GM23338 (cell line): ENCODE results near the gene SEMA4F. TPM values are rescaled to one million over a fixed set of nuclear protein-coding genes. Genes with fewer than 3 reads are reported as not detected.

Experiments used
- ATAC-seq: fragments of 200-7000 bp; cut with Tn5 transposase; 3 replicates; pipeline ENCODE4 v1.9.1; 2020
- DNase-seq: peaks from one replicate; pipeline ENCODE4 v3.0.0-alpha.2; 2015; ENCODE audit warnings: low spot score
- H2AFZ ChIP-seq: fragments of 200-600 bp; sonication (generic); 2 replicates; pipeline ENCODE4 v1.8.0; 2016; ENCODE audit warnings: antibody characterized with exemption, mild to moderate bottlenecking, moderate library complexity
- H3F3A ChIP-seq: fragments of 200-600 bp; sonication (generic); replicated peaks from 2 replicates; pipeline ENCODE4 v1.8.0; 2017; ENCODE audit warnings: antibody characterized with exemption, mixed run types, low read depth
- H3K27ac ChIP-seq: fragments of 200-600 bp; sonication (generic); 2 replicates; pipeline ENCODE4 v1.6.1; 2016; ENCODE audit warnings: low read depth
- H3K27me3 ChIP-seq: fragments of 200-600 bp; sonication (generic); 2 replicates; pipeline ENCODE4 v1.8.0; 2016; ENCODE audit warnings: mild to moderate bottlenecking, mixed run types, moderate library complexity; ENCODE audit not compliant: insufficient read depth
- H3K36me3 ChIP-seq: fragments of 200-600 bp; sonication (generic); 2 replicates; pipeline ENCODE4 v1.8.0; 2016; ENCODE audit warnings: mild to moderate bottlenecking; ENCODE audit not compliant: insufficient read depth
- H3K4me1 ChIP-seq: fragments of 200-600 bp; sonication (generic); 2 replicates; pipeline ENCODE4 v1.8.0; 2016; ENCODE audit warnings: mild to moderate bottlenecking, moderate library complexity; ENCODE audit not compliant: insufficient read depth
- H3K4me2 ChIP-seq: fragments of 200-600 bp; sonication (generic); 2 replicates; pipeline ENCODE4 v1.7.1; 2017; ENCODE audit warnings: mixed run types
- H3K4me3 ChIP-seq: fragments of 200-600 bp; sonication (generic); 2 replicates; pipeline ENCODE4 v1.6.1; 2016; ENCODE audit warnings: mixed run types
- H3K79me2 ChIP-seq: fragments of 200-600 bp; sonication (generic); replicated peaks from 2 replicates; pipeline ENCODE4 v1.8.0; 2017; ENCODE audit warnings: mild to moderate bottlenecking; ENCODE audit not compliant: insufficient read depth
- H3K9me2 ChIP-seq: fragments of 200-600 bp; sonication (generic); 2 replicates; pipeline ENCODE4 v1.8.0; 2017; ENCODE audit not compliant: insufficient read depth
- H4K20me1 ChIP-seq: fragments of 200-600 bp; sonication (generic); replicated peaks from 2 replicates; pipeline ENCODE4 v1.8.0; 2017; ENCODE audit warnings: mild to moderate bottlenecking; ENCODE audit not compliant: insufficient read depth
- H3K27ac Mint-ChIP-seq: 2 replicates; pipeline ENCODE4 v1.8.0; 2020; ENCODE audit warnings: inconsistent platforms, mild to moderate bottlenecking, moderate library complexity, mixed read lengths
- H3K27me3 Mint-ChIP-seq: 3 replicates; pipeline ENCODE4 v1.8.0; 2022; ENCODE audit warnings: low read depth, mild to moderate bottlenecking, moderate library complexity, mixed read lengths, inconsistent platforms; ENCODE audit not compliant: insufficient read depth, poor library complexity
- H3K36me3 Mint-ChIP-seq: 3 replicates; pipeline ENCODE4 v1.8.0; 2021; ENCODE audit warnings: low read depth, mild to moderate bottlenecking, inconsistent platforms, moderate library complexity, mixed read lengths
- H3K4me1 Mint-ChIP-seq: 3 replicates; pipeline ENCODE4 v1.8.0; 2020; ENCODE audit warnings: mild to moderate bottlenecking, inconsistent platforms, mixed read lengths
- H3K4me3 Mint-ChIP-seq: 3 replicates; pipeline ENCODE4 v1.8.0; 2021; ENCODE audit warnings: moderate library complexity, mild to moderate bottlenecking, inconsistent platforms, mixed read lengths
- H3K9me3 Mint-ChIP-seq: 3 replicates; pipeline ENCODE4 v1.8.0; 2020; ENCODE audit warnings: moderate library complexity, mild to moderate bottlenecking, inconsistent platforms, mixed read lengths
- CREB1 ChIP-seq: fragments of 250-450 bp; sonication (Bioruptor Pico); IDR thresholded peaks from 2 replicates; pipeline ENCODE4 v1.5.0; 2020; ENCODE audit warnings: low read depth, mild to moderate bottlenecking, moderate library complexity
- EZH2 ChIP-seq: fragments of 200-600 bp; sonication (generic); IDR thresholded peaks from one replicate; pipeline ENCODE4 v1.8.0; 2017; ENCODE audit warnings: antibody characterized with exemption, mild to moderate bottlenecking, low read depth; ENCODE audit not compliant: unreplicated experiment
- JUNB ChIP-seq: IDR thresholded peaks from one replicate; pipeline ENCODE4 v1.6.1; 2016; ENCODE audit warnings: antibody characterized with exemption; ENCODE audit not compliant: unreplicated experiment
- NANOG ChIP-seq: IDR thresholded peaks from 2 replicates; pipeline ENCODE4 v1.6.1; 2016; ENCODE audit warnings: antibody characterized with exemption, borderline replicate concordance
- POLR2AphosphoS5 ChIP-seq: IDR thresholded peaks from 2 replicates; pipeline ENCODE4 v1.6.1; 2016; ENCODE audit warnings: antibody characterized with exemption, low read depth
- STAT1 ChIP-seq: IDR thresholded peaks from one replicate; pipeline ENCODE4 v1.6.1; 2016; ENCODE audit warnings: antibody characterized with exemption; ENCODE audit not compliant: unreplicated experiment
- ZNF114 ChIP-seq: fragments of 250-450 bp; sonication (Bioruptor Pico); IDR thresholded peaks from 2 replicates; pipeline ENCODE4 v1.5.0; 2020; ENCODE audit warnings: mild to moderate bottlenecking, moderate library complexity
- ZNF331 ChIP-seq: fragments of 250-450 bp; sonication (Bioruptor Pico); IDR thresholded peaks from 2 replicates; pipeline ENCODE4 v1.5.0; 2020; ENCODE audit warnings: low read depth, mild to moderate bottlenecking, moderate library complexity
- polyA plus RNA-seq: library from polyadenylated mRNA; unstranded; fragments of >200 nt; fragmentation: Nextera tagmentation; extraction: Ambion mirVana; gene quantifications from 2 replicates; pipeline ENCODE4 v1.2.1, GENCODE V29; 2016
- total RNA-seq: library from RNA; depleted of rRNA; stranded (reverse); fragments of >200 nt; shearing (Covaris generic); gene quantifications from 2 replicates; pipeline ENCODE4 v1.2.3, GENCODE V29; 2014
- TF ChIP-seq, protein P1 (sequence below): IDR thresholded peaks from 2 replicates; pipeline ENCODE4 v1.6.1; 2016; ENCODE audit warnings: antibody characterized with exemption
- TF ChIP-seq, protein P2 (sequence below): IDR thresholded peaks from one replicate; pipeline ENCODE4 v1.6.1; 2018; ENCODE audit warnings: antibody characterized with exemption; ENCODE audit not compliant: unreplicated experiment
- TF ChIP-seq, protein P3 (sequence below), 2 experiments: fragments of 200-600 bp in 1 of 2; sonication (generic) in 1 of 2; conservative IDR thresholded peaks; 2 replicates each; pipeline versions ENCODE4 v1.5.1 to v1.6.1; 2016 to 2017; ENCODE audit warnings: antibody characterized with exemption in 2 of 2, low read depth in 2 of 2, mild to moderate bottlenecking in 2 of 2, moderate library complexity in 1 of 2
- TF ChIP-seq, protein P4 (sequence below): fragments of 250-450 bp; sonication (Bioruptor Pico); IDR thresholded peaks from 2 replicates; pipeline ENCODE4 v1.5.0; 2020; ENCODE audit warnings: mild to moderate bottlenecking, moderate library complexity

SEMA4F gene
- total and polyA plus RNA-seq, 2 experiments from 2014 or later, result 2.2 to 3.2 TPM

DNA sequence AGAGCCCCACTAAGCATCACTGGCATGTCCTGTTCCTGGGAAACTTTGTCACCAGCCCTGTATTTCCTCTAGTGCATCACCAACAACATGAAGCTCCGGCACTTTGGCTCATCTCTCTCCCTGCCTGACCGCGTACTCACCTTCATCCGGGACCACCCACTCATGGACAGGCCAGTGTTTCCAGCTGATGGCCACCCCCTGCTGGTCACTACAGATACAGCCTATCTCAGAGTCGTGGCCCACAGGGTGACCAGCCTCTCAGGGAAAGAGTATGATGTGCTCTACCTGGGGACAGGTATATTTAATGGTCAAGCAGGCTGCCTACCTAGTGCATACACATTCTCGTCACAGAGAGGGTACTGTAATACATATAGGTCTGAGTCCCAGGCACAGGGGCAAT lies 21.0 kb downstream of the SEMA4F start (continued):
- TF ChIP-seq EZH2, result no peak
- TF ChIP-seq, protein P1, sequence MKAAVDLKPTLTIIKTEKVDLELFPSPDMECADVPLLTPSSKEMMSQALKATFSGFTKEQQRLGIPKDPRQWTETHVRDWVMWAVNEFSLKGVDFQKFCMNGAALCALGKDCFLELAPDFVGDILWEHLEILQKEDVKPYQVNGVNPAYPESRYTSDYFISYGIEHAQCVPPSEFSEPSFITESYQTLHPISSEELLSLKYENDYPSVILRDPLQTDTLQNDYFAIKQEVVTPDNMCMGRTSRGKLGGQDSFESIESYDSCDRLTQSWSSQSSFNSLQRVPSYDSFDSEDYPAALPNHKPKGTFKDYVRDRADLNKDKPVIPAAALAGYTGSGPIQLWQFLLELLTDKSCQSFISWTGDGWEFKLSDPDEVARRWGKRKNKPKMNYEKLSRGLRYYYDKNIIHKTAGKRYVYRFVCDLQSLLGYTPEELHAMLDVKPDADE, result no peak

DNA sequence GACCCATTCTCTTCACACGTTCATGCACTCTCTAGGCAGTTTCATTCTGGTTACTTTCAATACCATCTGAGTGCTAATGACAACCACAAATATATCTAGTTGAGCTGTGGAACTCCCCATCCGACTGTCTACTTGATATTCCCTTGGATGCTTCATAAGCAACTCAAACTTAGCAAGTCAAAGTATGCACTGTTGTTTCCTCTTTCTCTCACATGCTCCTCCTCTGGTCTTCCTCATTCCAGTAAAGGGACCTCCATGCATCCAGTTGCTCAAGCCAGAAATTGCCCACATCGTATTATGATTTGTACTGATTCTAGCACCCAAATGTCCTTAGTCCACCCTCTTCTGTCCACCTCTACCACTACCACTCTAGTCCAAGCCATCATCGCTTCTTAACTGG lies 22.3 kb downstream of the SEMA4F start:
- no peak for ATAC-seq
- H3K4me3 Mint-ChIP-seq, result no peak overlapping the region
- no peak overlapping the region for H3K4me2 ChIP-seq
- no peak for TF ChIP-seq EZH2
- TF ChIP-seq, protein P2, sequence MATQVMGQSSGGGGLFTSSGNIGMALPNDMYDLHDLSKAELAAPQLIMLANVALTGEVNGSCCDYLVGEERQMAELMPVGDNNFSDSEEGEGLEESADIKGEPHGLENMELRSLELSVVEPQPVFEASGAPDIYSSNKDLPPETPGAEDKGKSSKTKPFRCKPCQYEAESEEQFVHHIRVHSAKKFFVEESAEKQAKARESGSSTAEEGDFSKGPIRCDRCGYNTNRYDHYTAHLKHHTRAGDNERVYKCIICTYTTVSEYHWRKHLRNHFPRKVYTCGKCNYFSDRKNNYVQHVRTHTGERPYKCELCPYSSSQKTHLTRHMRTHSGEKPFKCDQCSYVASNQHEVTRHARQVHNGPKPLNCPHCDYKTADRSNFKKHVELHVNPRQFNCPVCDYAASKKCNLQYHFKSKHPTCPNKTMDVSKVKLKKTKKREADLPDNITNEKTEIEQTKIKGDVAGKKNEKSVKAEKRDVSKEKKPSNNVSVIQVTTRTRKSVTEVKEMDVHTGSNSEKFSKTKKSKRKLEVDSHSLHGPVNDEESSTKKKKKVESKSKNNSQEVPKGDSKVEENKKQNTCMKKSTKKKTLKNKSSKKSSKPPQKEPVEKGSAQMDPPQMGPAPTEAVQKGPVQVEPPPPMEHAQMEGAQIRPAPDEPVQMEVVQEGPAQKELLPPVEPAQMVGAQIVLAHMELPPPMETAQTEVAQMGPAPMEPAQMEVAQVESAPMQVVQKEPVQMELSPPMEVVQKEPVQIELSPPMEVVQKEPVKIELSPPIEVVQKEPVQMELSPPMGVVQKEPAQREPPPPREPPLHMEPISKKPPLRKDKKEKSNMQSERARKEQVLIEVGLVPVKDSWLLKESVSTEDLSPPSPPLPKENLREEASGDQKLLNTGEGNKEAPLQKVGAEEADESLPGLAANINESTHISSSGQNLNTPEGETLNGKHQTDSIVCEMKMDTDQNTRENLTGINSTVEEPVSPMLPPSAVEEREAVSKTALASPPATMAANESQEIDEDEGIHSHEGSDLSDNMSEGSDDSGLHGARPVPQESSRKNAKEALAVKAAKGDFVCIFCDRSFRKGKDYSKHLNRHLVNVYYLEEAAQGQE, result no peak
- TF ChIP-seq, protein P1, result no peak
- TF ChIP-seq NANOG, result no peak
- TF ChIP-seq JUNB, result no peak
- no peak for TF ChIP-seq ZNF114
- no peak for TF ChIP-seq CREB1 (CRISPR knock-in tag)
- TF ChIP-seq, protein P3, sequence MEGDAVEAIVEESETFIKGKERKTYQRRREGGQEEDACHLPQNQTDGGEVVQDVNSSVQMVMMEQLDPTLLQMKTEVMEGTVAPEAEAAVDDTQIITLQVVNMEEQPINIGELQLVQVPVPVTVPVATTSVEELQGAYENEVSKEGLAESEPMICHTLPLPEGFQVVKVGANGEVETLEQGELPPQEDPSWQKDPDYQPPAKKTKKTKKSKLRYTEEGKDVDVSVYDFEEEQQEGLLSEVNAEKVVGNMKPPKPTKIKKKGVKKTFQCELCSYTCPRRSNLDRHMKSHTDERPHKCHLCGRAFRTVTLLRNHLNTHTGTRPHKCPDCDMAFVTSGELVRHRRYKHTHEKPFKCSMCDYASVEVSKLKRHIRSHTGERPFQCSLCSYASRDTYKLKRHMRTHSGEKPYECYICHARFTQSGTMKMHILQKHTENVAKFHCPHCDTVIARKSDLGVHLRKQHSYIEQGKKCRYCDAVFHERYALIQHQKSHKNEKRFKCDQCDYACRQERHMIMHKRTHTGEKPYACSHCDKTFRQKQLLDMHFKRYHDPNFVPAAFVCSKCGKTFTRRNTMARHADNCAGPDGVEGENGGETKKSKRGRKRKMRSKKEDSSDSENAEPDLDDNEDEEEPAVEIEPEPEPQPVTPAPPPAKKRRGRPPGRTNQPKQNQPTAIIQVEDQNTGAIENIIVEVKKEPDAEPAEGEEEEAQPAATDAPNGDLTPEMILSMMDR (conservative IDR thresholded peaks at IDR 0.05; ENCODE audit: low read depth in 2 of 2), result no peak
- TF ChIP-seq STAT1, result no peak
- no peak for TF ChIP-seq ZNF331 (CRISPR knock-in tag)
- TF ChIP-seq POLR2AphosphoS5, result no peak
- TF ChIP-seq, protein P4, sequence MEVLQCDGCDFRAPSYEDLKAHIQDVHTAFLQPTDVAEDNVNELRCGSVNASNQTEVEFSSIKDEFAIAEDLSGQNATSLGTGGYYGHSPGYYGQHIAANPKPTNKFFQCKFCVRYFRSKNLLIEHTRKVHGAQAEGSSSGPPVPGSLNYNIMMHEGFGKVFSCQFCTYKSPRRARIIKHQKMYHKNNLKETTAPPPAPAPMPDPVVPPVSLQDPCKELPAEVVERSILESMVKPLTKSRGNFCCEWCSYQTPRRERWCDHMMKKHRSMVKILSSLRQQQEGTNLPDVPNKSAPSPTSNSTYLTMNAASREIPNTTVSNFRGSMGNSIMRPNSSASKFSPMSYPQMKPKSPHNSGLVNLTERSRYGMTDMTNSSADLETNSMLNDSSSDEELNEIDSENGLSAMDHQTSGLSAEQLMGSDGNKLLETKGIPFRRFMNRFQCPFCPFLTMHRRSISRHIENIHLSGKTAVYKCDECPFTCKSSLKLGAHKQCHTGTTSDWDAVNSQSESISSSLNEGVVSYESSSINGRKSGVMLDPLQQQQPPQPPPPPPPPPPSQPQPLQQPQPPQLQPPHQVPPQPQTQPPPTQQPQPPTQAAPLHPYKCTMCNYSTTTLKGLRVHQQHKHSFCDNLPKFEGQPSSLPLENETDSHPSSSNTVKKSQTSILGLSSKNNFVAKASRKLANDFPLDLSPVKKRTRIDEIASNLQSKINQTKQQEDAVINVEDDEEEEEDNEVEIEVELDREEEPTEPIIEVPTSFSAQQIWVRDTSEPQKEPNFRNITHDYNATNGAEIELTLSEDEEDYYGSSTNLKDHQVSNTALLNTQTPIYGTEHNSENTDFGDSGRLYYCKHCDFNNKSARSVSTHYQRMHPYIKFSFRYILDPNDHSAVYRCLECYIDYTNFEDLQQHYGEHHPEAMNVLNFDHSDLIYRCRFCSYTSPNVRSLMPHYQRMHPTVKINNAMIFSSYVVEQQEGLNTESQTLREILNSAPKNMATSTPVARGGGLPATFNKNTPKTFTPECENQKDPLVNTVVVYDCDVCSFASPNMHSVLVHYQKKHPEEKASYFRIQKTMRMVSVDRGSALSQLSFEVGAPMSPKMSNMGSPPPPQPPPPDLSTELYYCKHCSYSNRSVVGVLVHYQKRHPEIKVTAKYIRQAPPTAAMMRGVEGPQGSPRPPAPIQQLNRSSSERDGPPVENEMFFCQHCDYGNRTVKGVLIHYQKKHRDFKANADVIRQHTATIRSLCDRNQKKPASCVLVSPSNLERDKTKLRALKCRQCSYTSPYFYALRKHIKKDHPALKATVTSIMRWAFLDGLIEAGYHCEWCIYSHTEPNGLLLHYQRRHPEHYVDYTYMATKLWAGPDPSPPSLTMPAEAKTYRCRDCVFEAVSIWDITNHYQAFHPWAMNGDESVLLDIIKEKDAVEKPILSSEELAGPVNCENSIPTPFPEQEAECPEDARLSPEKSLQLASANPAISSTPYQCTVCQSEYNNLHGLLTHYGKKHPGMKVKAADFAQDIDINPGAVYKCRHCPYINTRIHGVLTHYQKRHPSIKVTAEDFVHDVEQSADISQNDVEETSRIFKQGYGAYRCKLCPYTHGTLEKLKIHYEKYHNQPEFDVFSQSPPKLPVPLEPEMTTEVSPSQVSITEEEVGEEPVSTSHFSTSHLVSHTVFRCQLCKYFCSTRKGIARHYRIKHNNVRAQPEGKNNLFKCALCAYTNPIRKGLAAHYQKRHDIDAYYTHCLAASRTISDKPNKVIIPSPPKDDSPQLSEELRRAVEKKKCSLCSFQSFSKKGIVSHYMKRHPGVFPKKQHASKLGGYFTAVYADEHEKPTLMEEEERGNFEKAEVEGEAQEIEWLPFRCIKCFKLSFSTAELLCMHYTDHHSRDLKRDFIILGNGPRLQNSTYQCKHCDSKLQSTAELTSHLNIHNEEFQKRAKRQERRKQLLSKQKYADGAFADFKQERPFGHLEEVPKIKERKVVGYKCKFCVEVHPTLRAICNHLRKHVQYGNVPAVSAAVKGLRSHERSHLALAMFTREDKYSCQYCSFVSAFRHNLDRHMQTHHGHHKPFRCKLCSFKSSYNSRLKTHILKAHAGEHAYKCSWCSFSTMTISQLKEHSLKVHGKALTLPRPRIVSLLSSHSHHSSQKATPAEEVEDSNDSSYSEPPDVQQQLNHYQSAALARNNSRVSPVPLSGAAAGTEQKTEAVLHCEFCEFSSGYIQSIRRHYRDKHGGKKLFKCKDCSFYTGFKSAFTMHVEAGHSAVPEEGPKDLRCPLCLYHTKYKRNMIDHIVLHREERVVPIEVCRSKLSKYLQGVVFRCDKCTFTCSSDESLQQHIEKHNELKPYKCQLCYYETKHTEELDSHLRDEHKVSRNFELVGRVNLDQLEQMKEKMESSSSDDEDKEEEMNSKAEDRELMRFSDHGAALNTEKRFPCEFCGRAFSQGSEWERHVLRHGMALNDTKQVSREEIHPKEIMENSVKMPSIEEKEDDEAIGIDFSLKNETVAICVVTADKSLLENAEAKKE (CRISPR knock-in tag), result no peak

More for the DNA sequence above, 22.3 kb downstream of the SEMA4F start:
- Mint-ChIP-seq H3K27ac (no peak overlapping the region), H3K36me3 (no peaks in the 10 kb centered on the region; the same call in 2 of the 3 replicates), H3K9me3 (no peaks in the 10 kb centered on the region), H3K4me1 (no peaks in the 10 kb centered on the region), H3K27me3 (peaks cover 2% of the 10 kb centered on the region)
- Histone ChIP-seq H3K9me2 (no peaks in the 10 kb centered on the region), H3K79me2 (no peaks in the 10 kb centered on the region), H4K20me1 (no peaks in the 10 kb centered on the region), H3K4me1 (no peaks in the 10 kb centered on the region), H3K36me3 (no peaks in the 10 kb centered on the region), H3F3A (no peaks in the 10 kb centered on the region), H3K4me3 (no peak overlapping the region), H3K27ac (no peak overlapping the region), H3K27me3 (no peaks in the 10 kb centered on the region), H2AFZ (no peak overlapping the region)
- DNase-seq, result no peak
